ENCODE measurements around the gene ADGRG1.

The ADGRG1 gene

GRCh38 chr16:57620335-57621231 lies 7.8 kb upstream of the ADGRG1 start:
- DNase-seq (ENCODE audit: low read depth) = no peak

- no peak for DNase-seq (ENCODE audit: low read depth)
Observed at GRCh38 chr16:57621521-57622271, 6.7 kb upstream of the ADGRG1 start.

GRCh38 chr16:57622361-57623250 lies 5.8 kb upstream of the ADGRG1 start:
- DNase-seq (ENCODE audit: low read depth) = no peak

GRCh38 chr16:57623251-57624043 lies 5.0 kb upstream of the ADGRG1 start:
- DNase-seq (ENCODE audit: low read depth) = no peak

GRCh38 chr16:57624044-57624688 lies 4.3 kb upstream of the ADGRG1 start:
- no peak for DNase-seq (ENCODE audit: low read depth)

- DNase-seq (ENCODE audit: low read depth) = no peak
Observed at GRCh38 chr16:57624806-57625500, 3.5 kb upstream of the ADGRG1 start.

- no peak for DNase-seq (ENCODE audit: low read depth)
Observed at GRCh38 chr16:57626420-57627170, 1.8 kb upstream of the ADGRG1 start.

GRCh38 chr16:57627184-57627871 lies 1.1 kb upstream of the ADGRG1 start:
- no peak for DNase-seq (ENCODE audit: low read depth)

- DNase-seq (ENCODE audit: low read depth) = no peak
Observed at GRCh38 chr16:57628783-57629293, 408 bp downstream of the ADGRG1 start.

- DNase-seq (ENCODE audit: low read depth) = no peak
Observed at GRCh38 chr16:57629516-57630406, 1.3 kb downstream of the ADGRG1 start.

- no peak for DNase-seq (ENCODE audit: low read depth)
Observed at GRCh38 chr16:57630407-57630797, 2.0 kb downstream of the ADGRG1 start.

GRCh38 chr16:57630931-57631845 lies 2.8 kb downstream of the ADGRG1 start:
- no peak for DNase-seq (ENCODE audit: low read depth)

GRCh38 chr16:57632568-57632967 lies 4.1 kb downstream of the ADGRG1 start:
- DNase-seq (ENCODE audit: low read depth) = no peak

GRCh38 chr16:57633383-57634064 lies 5.1 kb downstream of the ADGRG1 start:
- no peak for DNase-seq (ENCODE audit: low read depth)

- DNase-seq (ENCODE audit: low read depth) = no peak
Observed at GRCh38 chr16:57634171-57634570, 5.7 kb downstream of the ADGRG1 start.

Measured in T-helper 22 cell (primary cell).